Gastroesophageal sphincter (tissue), 3 donors: ENCODE measurements around the gene RNF145.

Experiments
- POLR2AphosphoS5 ChIP-seq: sonication (generic); formaldehyde crosslinking; IDR thresholded peaks from one replicate; pipeline ENCODE4 v1.6.1; 2017; ENCODE audit warnings: antibody characterized with exemption
- TF ChIP-seq, protein P1 (sequence below), 4 experiments: fragments of 200-600 bp in 2 of 4; fragments of 450-650 bp in 2 of 4; sonication (generic) in 1 of 4; IDR thresholded peaks; one replicate each; pipeline ENCODE4 v1.5.1; 2017 to 2019; ENCODE audit warnings: antibody characterized with exemption in 4 of 4, mild to moderate bottlenecking in 2 of 4, moderate library complexity in 2 of 4

DNA sequence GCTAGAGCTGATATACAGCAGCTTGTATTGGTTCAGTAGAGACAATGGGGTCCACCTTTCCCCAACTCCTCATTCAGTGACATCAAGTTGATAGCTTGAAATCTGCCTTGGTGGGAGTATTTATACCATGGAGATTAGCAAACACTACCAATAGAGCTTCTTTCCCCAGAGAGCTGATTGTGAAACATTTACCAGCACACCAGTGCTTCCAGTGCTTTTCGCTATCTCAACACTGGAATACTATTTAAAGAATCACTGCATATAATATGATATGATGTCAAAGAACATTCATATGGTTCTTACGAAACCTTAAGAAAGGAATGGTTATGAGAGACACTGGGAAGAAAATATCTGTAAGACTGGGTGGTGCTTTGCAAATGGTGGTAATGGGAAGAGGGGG, 21.8 kb upstream of the RNF145 start:
- TF ChIP-seq, protein P1, sequence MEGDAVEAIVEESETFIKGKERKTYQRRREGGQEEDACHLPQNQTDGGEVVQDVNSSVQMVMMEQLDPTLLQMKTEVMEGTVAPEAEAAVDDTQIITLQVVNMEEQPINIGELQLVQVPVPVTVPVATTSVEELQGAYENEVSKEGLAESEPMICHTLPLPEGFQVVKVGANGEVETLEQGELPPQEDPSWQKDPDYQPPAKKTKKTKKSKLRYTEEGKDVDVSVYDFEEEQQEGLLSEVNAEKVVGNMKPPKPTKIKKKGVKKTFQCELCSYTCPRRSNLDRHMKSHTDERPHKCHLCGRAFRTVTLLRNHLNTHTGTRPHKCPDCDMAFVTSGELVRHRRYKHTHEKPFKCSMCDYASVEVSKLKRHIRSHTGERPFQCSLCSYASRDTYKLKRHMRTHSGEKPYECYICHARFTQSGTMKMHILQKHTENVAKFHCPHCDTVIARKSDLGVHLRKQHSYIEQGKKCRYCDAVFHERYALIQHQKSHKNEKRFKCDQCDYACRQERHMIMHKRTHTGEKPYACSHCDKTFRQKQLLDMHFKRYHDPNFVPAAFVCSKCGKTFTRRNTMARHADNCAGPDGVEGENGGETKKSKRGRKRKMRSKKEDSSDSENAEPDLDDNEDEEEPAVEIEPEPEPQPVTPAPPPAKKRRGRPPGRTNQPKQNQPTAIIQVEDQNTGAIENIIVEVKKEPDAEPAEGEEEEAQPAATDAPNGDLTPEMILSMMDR (IDR thresholded peaks at IDR 0.05), result no peak
- no peak for TF ChIP-seq POLR2AphosphoS5
